ENCODE data around the gene FDPS. TPM values are rescaled to one million over a fixed set of nuclear protein-coding genes. Genes with fewer than 3 reads are reported as not detected.

The FDPS gene
- total RNA-seq: 342 and 361 TPM in 2 replicates

DNA sequence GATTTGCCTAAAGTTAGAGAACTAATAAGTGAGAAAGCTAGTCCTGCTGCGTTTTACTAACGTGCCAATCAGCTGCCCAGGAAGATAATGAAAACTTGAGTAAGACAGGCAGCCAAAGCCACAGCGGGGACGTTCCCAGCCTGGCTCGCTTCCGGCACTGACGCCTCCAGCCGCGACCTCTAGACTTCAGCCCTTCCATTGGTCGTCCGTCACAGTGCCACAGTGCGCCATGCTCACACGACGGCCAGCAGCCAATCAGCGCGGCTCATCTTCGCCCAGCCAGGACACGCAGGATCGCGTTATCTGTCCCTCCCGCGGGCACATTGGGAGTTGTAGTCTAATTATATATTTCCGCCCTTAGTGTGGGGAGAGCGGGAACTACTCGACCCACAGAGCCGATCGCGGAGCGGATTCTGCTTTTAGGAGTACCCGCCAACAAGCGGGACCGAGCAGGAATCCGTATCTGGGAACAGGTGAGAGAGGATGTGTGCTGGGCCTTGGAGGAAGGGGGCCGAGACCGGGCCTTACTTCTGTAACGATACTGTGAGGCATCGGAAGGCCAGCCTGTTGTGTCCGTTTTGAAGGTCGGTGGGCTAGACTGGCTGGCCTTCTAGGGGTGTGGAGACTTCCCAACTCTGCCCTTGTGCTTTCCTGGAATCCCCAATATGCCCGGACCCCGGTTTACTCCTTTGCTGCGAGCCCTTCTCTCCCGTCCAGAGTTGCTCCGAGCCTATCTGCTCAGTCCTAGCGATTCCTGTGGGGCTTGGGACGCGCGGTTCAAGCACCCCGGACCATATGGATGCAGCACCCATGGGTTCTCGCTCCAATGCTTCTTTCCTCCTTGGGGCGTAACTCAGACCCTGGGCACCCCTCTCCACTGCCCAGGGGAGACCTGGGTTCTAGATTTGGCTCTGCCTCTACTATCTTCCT is at the start of gene FDPS:
TSS of gene FDPS (plus strand) at position 374 of the 930 bp plus-strand sequence. CDS start 924 bp downstream, outside the sequence.
- Mint-ChIP-seq H3K27me3 (ENCODE audit: low read depth) (no peaks in the 10 kb centered on the region), H3K36me3 (ENCODE audit: low read depth) (peaks cover 45% of the 10 kb centered on the region), H3K27ac (peak within 1 kb of the TSS; percentile 97), H3K9me3 (no peaks in the 10 kb centered on the region), H3K4me1 (ENCODE audit: low read depth) (peaks cover 38% of the 10 kb centered on the region), H3K4me3 (ENCODE audit: low read depth) (peak within 1 kb of the TSS; percentile 98)
- DNase-seq (ENCODE audit: low spot score): peak; percentile 98
- intact Hi-C loops (cut with micrococcal nuclease): loop anchor here (1.0 to 5.0 kb wide), 3 partner anchors 12 to 46 kb away; partner anchors contain the start of genes CLK2, RUSC1 and SCAMP3

DNA sequence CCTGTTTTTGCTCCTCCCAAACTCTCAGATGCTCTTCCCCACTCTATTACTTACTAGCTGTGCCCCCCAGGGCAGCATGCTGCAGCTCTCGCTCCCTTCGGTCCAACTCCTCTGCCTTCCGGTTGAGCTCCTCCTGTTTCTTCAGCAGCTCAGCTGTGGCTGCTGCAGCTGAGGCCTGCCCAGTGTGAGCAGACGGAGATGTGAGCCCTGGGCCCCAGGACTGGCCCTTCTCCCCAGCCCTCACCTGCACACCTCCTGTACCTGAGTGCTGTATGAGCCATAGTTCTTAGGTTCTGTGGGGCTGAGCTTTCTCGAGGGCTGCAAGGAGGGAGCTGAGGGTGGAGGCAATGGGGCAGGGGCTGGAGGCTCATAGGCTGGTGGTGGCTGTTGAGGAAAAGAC is 48.4 kb upstream of the FDPS start:
- no peak for DNase-seq (ENCODE audit: low spot score)
- H3K4me3 Mint-ChIP-seq (ENCODE audit: low read depth): no peak overlapping the region
- intact Hi-C loops (cut with micrococcal nuclease): loop anchor here (5.0 kb wide), 2 partner anchors 47 to 1242 kb away; partner anchors contain the start of genes FDPS and MEF2D
- H3K9me3 Mint-ChIP-seq: no peaks in the 10 kb centered on the region
- H3K4me1 Mint-ChIP-seq (ENCODE audit: low read depth): peaks cover 25% of the 10 kb centered on the region
- no peaks in the 10 kb centered on the region for H3K27me3 Mint-ChIP-seq (ENCODE audit: low read depth)
- H3K36me3 Mint-ChIP-seq (ENCODE audit: low read depth): peaks cover 88% of the 10 kb centered on the region
- H3K27ac Mint-ChIP-seq: no peak overlapping the region

DNA sequence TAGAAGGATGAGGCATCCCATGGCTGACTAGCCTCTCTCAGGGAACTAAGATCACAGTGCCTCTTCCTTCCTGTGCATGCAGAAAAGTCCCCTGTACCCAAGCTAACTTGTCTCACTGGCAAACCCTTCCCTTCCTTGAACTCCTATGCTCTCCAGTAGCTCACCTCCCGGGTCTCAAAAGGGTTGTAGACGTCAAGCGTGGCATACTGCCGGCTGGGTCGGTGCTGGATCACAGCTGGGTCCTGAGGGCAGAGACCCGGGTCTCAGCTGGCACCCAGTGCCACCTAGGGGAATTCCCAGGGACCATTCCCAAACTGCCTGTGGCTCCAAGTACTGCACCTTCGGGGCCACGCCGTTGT is 47.2 kb upstream of the FDPS start:
- intact Hi-C loops (cut with micrococcal nuclease): loop anchor here (5.0 kb wide), 2 partner anchors 46 to 1241 kb away; partner anchors contain the start of genes FDPS and MEF2D
- Mint-ChIP-seq H3K9me3 (no peaks in the 10 kb centered on the region), H3K4me3 (ENCODE audit: low read depth) (peak overlapping the region; percentile 98), H3K36me3 (ENCODE audit: low read depth) (peaks cover 87% of the 10 kb centered on the region), H3K4me1 (ENCODE audit: low read depth) (peaks cover 21% of the 10 kb centered on the region), H3K27me3 (ENCODE audit: low read depth) (no peaks in the 10 kb centered on the region), H3K27ac (peak overlapping the region; percentile 90)
- no peak for DNase-seq (ENCODE audit: low spot score)

DNA sequence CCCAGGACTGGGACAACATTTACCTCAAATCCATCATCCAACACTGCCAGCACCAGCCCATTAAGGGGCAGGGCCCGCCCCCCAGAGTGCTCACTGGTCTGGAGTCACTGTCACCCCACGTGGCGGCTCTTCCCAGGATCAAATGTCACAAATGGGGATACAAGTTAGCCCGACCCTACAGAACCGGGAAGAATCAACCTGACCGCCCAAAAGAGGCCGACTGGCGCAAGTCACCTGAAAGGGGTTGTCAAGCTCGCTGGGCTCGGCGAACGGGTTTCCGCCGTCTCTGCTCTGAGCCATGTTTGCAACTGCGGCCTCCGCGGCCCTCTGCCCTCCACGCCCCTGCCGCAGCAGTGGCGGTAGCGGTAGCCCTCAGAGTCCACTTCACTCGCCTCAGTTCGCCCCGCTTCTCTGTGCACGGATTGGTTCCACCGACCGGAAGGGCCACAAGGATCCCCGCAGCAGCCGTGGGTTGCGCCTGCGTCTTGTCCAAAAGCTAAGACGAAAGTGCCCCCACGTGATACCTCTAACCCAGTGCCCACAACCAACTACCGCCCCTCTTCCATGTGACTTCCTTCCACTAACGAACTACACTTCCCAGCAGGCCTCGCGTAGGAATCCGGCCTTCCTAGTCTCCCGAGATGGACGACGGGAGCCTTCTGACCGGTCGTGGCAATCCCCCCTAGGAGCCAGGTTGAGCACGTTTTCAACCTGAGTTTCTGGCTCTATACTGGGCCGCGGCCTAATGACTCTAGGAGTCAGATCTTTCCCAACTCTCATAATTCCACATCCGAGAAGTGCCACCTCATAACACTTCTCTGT is 46.6 kb upstream of the FDPS start, which contains the start of gene SCAMP3:
TSS of gene SCAMP3 (minus strand) at position 509 of the 822 bp plus-strand sequence. CDS start at position 300, 209 bp downstream.
- intact Hi-C loops (cut with micrococcal nuclease): loop anchor here (1.0 to 5.0 kb wide), 3 partner anchors 11 to 1240 kb away; partner anchors contain the start of genes CLK2, FDPS and MEF2D
- Mint-ChIP-seq H3K36me3 (ENCODE audit: low read depth) (peaks cover 87% of the 10 kb centered on the region), H3K4me3 (ENCODE audit: low read depth) (peak within 1 kb of the TSS; percentile 98), H3K4me1 (ENCODE audit: low read depth) (peaks cover 21% of the 10 kb centered on the region), H3K9me3 (no peaks in the 10 kb centered on the region), H3K27me3 (ENCODE audit: low read depth) (no peaks in the 10 kb centered on the region), H3K27ac (peak within 1 kb of the TSS; percentile 90)
- DNase-seq (ENCODE audit: low spot score): peak; percentile 85

DNA sequence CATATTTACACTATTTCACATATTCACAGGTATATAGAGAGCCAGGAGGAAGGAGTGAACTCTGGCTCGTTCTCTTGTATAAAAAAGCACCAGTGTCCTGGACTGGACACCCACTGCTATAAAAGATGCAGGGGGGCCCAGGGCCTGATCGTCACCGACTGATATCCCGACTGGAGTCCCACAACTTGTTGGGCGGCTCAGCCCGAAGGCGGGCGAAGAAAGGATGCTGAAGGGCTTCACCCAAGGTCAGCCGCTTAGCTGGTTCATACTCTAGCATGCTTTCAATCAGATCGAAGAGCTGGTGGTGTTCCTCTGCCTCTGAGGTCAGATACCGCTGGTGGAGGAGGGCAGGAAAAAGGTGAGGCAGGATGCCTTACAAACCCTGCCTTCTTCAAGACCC is 45.6 kb upstream of the FDPS start:
- no peak for DNase-seq (ENCODE audit: low spot score)
- Mint-ChIP-seq H3K4me3 (ENCODE audit: low read depth) (peak overlapping the region; percentile 98), H3K4me1 (ENCODE audit: low read depth) (peaks cover 23% of the 10 kb centered on the region), H3K9me3 (no peaks in the 10 kb centered on the region), H3K27ac (peak overlapping the region; percentile 19), H3K27me3 (ENCODE audit: low read depth) (no peaks in the 10 kb centered on the region), H3K36me3 (ENCODE audit: low read depth) (peaks cover 91% of the 10 kb centered on the region)
- intact Hi-C loops (cut with micrococcal nuclease): loop anchor here (5.0 kb wide), 2 partner anchors 44 to 1239 kb away; partner anchors contain the start of genes FDPS and MEF2D

DNA sequence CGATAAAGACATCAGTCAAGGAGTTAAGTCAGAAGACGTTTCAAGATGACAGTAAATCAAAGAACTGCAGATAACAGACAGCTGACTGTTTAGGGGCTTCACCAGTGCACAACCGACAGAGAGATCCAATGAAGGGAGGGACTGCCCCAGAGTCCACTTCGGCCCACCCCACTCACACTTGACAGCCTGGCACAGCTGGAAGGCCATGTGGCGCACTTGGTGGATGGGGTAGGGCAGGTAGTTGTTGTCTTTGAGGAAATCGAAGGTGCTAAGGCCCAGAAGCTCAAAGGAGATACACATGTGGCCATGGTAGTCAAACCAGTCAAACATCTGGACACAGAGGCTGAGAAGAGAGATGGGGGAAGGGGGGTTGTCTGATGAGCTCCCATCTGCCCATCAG is 42.1 kb upstream of the FDPS start:
- H3K27me3 Mint-ChIP-seq (ENCODE audit: low read depth): no peaks in the 10 kb centered on the region
- H3K4me3 Mint-ChIP-seq (ENCODE audit: low read depth): no peak overlapping the region
- intact Hi-C loops (cut with micrococcal nuclease): no loop called here
- peaks cover 20% of the 10 kb centered on the region for H3K4me1 Mint-ChIP-seq (ENCODE audit: low read depth)
- peaks cover 96% of the 10 kb centered on the region for H3K36me3 Mint-ChIP-seq (ENCODE audit: low read depth)
- no peak for DNase-seq (ENCODE audit: low spot score)
- no peak overlapping the region for H3K27ac Mint-ChIP-seq
- no peaks in the 10 kb centered on the region for H3K9me3 Mint-ChIP-seq

DNA sequence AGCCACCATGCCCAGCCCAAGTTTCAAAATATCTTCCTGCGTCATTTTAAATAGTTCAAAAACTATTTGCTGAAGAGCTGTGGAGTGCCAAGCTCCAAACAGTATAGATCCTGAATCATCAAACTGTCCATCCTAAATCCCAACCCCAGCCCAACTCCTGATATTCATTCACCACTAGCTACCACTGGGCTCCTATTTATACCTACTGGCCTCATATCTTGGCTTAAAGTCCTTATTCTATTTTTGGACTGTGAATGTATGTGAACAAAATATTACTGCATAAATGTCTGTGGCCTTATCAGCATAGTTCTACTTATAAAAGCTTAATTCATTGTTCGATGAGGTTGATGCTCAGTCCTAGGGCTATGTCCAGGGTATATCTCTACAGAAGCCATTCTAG is 41.3 kb upstream of the FDPS start:
- intact Hi-C loops (cut with micrococcal nuclease): no loop called here

DNA sequence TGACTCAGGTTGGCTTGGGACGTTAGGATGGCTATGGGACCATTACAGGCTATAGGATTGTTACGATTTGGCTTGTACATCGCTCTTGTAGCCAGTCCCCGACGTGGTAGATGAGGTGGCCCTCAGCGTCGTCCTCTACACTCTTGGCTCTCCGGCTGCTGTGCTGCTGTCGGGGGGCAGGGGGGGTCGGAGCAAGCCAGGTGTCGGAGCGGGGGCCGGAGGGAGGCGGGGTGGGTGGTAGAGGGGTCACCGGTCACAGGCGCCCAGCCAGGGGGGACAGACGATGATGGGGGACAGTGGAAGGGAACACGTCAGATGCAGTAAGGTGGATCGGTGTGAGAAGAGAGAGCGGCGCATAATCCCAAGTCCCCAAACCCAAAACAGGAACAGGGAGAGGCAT is 40.0 kb upstream of the FDPS start:
- no peak overlapping the region for H3K27ac Mint-ChIP-seq
- intact Hi-C loops (cut with micrococcal nuclease): no loop called here
- DNase-seq (ENCODE audit: low spot score): no peak

More for the DNA sequence above, 41.3 kb upstream of the FDPS start:
- no peak overlapping the region for H3K4me3 Mint-ChIP-seq (ENCODE audit: low read depth)
- DNase-seq (ENCODE audit: low spot score): no peak
- H3K27ac Mint-ChIP-seq: no peak overlapping the region
- peaks cover 25% of the 10 kb centered on the region for H3K4me1 Mint-ChIP-seq (ENCODE audit: low read depth)
- no peaks in the 10 kb centered on the region for H3K9me3 Mint-ChIP-seq
- no peaks in the 10 kb centered on the region for H3K27me3 Mint-ChIP-seq (ENCODE audit: low read depth)
- H3K36me3 Mint-ChIP-seq (ENCODE audit: low read depth): peaks cover 95% of the 10 kb centered on the region

DNA sequence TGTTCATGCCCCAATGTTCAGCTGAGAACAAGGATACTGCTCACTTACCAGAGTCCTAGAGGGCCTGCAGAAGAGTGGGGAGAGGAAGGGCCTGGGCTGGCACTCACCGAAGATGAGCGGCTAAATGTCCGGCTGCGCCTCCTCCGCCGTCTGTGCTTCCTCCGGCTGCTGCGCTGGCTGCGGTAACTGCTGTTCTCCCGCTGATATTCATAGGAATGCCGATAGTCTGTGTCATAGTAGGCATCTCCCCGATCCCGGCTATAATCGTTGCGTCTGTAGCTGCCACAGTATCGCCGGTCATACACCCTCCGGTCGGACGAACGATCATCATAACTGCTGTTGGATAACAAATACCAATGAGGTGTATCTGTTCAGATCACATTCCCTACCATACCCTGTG is 39.3 kb upstream of the FDPS start:
- DNase-seq (ENCODE audit: low spot score): no peak
- no peaks in the 10 kb centered on the region for H3K9me3 Mint-ChIP-seq
- H3K27ac Mint-ChIP-seq: no peak overlapping the region
- intact Hi-C loops (cut with micrococcal nuclease): no loop called here
- H3K4me1 Mint-ChIP-seq (ENCODE audit: low read depth): peaks cover 25% of the 10 kb centered on the region
- no peak overlapping the region for H3K4me3 Mint-ChIP-seq (ENCODE audit: low read depth)
- H3K27me3 Mint-ChIP-seq (ENCODE audit: low read depth): no peaks in the 10 kb centered on the region
- peaks cover 81% of the 10 kb centered on the region for H3K36me3 Mint-ChIP-seq (ENCODE audit: low read depth)

More for the DNA sequence above, 40.0 kb upstream of the FDPS start:
- H3K4me3 Mint-ChIP-seq (ENCODE audit: low read depth): no peak overlapping the region
- H3K27me3 Mint-ChIP-seq (ENCODE audit: low read depth): no peaks in the 10 kb centered on the region
- peaks cover 88% of the 10 kb centered on the region for H3K36me3 Mint-ChIP-seq (ENCODE audit: low read depth)
- peaks cover 22% of the 10 kb centered on the region for H3K4me1 Mint-ChIP-seq (ENCODE audit: low read depth)
- no peaks in the 10 kb centered on the region for H3K9me3 Mint-ChIP-seq

DNA sequence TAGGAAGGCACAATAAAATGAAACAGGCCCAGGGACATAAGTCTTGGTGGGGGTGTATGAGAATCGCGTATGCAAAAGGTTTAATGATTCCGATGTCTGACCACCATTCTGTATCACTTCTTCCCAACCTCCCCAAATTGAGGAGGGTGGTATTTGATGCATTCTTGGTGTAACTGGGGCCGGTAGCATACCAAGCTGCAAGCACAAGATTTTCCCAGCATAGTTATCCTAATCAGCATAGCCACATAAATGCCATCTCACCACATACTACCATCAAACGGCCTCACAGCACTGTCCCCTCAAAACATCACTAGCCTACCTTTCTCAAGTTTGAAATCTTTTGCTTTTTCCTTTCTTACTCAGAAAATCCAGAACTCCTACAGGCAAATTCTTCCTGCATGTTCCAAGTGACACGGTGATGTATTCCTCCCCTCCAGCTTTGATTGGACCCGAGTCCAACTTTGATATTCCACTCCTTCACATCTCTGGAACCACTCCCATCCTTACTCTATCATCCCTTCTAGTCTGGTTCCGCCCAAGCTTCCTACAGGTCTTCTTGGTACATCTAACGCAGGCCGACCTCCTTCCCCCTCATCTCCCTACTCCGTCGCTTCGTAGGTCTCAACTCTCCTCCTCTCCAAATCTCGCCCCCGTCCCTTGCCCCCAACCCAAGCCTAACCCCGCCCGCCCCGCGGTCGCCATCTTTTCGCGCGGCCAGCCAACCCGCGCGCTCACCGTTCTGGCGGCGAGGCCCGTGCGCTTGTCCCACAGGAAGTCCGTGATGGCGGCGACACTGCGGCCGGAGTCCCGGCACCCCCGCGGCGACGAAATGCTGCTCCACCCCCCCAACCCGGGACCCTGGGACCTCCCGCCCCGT is 36.0 kb upstream of the FDPS start:
- Mint-ChIP-seq H3K9me3 (no peaks in the 10 kb centered on the region), H3K4me3 (ENCODE audit: low read depth) (peak overlapping the region; percentile 98), H3K27me3 (ENCODE audit: low read depth) (no peaks in the 10 kb centered on the region), H3K36me3 (ENCODE audit: low read depth) (peaks cover 50% of the 10 kb centered on the region), H3K4me1 (ENCODE audit: low read depth) (peaks cover 41% of the 10 kb centered on the region), H3K27ac (peak overlapping the region; percentile 89)
- intact Hi-C loops (cut with micrococcal nuclease): loop anchor here (1.0 to 10.0 kb wide), 6 partner anchors 10 to 585 kb away; partner anchors contain the start of genes FDPS, GON4L, SCAMP3 and SYT11
- no peak for DNase-seq (ENCODE audit: low spot score)

DNA sequence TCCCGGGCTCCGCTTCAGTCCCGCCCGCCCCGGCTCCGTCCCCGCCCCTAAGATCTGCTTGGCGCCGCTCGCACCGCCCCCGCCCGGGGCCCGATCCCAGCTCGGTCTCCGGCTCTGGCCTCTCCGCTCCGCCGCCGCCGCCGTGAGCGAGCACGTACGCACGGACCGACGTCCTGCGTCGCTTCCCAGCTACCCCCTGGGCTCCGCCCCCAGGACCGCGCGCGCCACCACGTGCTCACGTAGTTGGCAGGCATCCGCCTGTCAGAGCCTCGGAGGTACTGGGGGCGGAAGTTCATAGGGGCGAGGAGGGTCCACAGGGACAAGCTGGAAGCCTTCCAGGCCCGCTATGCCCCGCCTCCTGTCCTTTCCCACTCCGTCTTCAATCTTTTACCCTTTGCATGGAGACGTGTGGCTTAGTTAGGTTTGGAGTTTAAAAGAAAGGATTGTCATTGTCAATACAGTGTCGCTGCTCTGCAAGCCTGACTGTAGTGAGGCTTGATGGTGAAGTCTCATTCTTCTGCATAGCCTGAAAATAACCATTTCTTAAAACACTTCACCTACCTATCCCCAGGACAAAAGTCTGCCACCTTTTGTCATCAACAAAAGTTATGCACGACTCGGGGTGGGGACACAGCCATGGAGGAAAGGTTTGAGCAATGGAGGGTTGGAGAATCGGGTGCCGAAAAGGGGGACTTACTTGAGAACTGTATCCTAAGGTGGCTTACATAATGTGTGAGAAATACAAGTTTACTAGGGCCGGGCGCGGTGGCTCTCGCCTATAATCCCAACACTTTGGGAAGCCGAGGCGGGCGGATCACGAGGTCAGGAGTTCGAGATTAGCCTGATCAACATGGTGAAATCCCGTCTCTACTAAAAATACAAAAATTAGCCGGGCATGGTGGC is 35.1 kb upstream of the FDPS start, which contains the start of gene CLK2:
TSS of gene CLK2 (minus strand) at position 162 of the 903 bp plus-strand sequence. CDS start 2,527 bp downstream, outside the sequence.
- peak; percentile 95 for DNase-seq (ENCODE audit: low spot score)
- H3K4me3 Mint-ChIP-seq (ENCODE audit: low read depth): peak within 1 kb of the TSS; percentile 98
- H3K27ac Mint-ChIP-seq: peak within 1 kb of the TSS; percentile 91
- peaks cover 41% of the 10 kb centered on the region for H3K36me3 Mint-ChIP-seq (ENCODE audit: low read depth)
- H3K27me3 Mint-ChIP-seq (ENCODE audit: low read depth): no peaks in the 10 kb centered on the region
- H3K4me1 Mint-ChIP-seq (ENCODE audit: low read depth): peaks cover 42% of the 10 kb centered on the region
- intact Hi-C loops (cut with micrococcal nuclease): loop anchor here (1.0 to 10.0 kb wide), 6 partner anchors 11 to 584 kb away; partner anchors contain the start of genes FDPS, GON4L, SCAMP3 and SYT11
- H3K9me3 Mint-ChIP-seq: no peaks in the 10 kb centered on the region
